ENCODE measurements around the gene AP1S2.

DNA sequence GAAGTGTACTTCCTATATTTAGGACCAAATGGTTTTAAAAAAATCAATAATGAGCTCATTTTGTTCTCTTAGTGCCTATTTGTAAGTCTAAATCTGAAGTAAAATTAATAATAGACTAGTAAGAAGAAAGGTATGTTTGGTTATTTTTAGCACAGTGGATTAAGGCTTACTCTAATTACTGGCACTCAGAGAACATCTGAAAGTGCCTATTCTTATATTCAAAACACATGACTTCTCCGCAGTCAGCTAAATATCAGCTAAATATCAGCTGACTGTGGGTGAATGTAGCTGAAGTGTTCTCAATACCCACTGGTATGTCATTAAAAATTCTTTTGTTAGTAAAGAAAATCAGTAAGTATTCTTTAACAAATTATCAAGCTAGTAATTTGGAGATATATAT, 6.0 kb downstream of the AP1S2 start:
- TF ChIP-seq, protein P1, sequence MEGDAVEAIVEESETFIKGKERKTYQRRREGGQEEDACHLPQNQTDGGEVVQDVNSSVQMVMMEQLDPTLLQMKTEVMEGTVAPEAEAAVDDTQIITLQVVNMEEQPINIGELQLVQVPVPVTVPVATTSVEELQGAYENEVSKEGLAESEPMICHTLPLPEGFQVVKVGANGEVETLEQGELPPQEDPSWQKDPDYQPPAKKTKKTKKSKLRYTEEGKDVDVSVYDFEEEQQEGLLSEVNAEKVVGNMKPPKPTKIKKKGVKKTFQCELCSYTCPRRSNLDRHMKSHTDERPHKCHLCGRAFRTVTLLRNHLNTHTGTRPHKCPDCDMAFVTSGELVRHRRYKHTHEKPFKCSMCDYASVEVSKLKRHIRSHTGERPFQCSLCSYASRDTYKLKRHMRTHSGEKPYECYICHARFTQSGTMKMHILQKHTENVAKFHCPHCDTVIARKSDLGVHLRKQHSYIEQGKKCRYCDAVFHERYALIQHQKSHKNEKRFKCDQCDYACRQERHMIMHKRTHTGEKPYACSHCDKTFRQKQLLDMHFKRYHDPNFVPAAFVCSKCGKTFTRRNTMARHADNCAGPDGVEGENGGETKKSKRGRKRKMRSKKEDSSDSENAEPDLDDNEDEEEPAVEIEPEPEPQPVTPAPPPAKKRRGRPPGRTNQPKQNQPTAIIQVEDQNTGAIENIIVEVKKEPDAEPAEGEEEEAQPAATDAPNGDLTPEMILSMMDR (IDR thresholded peaks at IDR 0.05; ENCODE audit: insufficient read depth, low read length, poor library complexity, severe bottlenecking) = no peak
- TF ChIP-seq EZH2phosphoT487 (conservative IDR thresholded peaks at IDR 0.05; ENCODE audit: low read length) = no peak
